Neural progenitor cell (in vitro differentiated cells): Measurements from ENCODE around the gene FECH.

Experiments used
- CTCF ChIP-seq: fragments of 200-600 bp; sonication (generic); IDR thresholded peaks from 2 replicates; pipeline ENCODE4 v1.5.1; 2017; ENCODE audit warnings: antibody characterized with exemption, mild to moderate bottlenecking
- EZH2 ChIP-seq: fragments of 200-600 bp; sonication (generic); IDR thresholded peaks from 2 replicates; pipeline ENCODE4 v1.6.1; 2017; ENCODE audit warnings: antibody characterized with exemption, mild to moderate bottlenecking, moderate library complexity

GRCh38 chr18:57519668-57520424, 66.7 kb downstream of the FECH start:
- TF ChIP-seq EZH2, result no peak
- TF ChIP-seq CTCF, result no peak
